B cell (primary cell): Measurements from ENCODE around the gene FREM2. TPM values are rescaled to one million over a fixed set of nuclear protein-coding genes. Genes with fewer than 3 reads are reported as not detected.

Experiments used
- ATAC-seq: fragments of 200-7000 bp; cut with Tn5 transposase; one replicate; pipeline ENCODE4 v1.10.0; 2021; ENCODE audit warnings: low read depth, mild to moderate bottlenecking, moderate number of reproducible peaks, moderate library complexity
- CTCF ChIA-PET: fragments of 350-600 bp; sonication (Branson Sonifier 250); formaldehyde crosslinking; loops from one replicate; lab custom pipeline; 2021; ENCODE audit warnings: antibody characterized with exemption, inconsistent platforms; lab: Charles Lee
- POLR2A ChIA-PET: fragments of 350-600 bp; sonication (Branson Sonifier 250); formaldehyde crosslinking; loops from one replicate; lab custom pipeline; 2021; ENCODE audit warnings: antibody characterized with exemption; lab: Charles Lee
- DNase-seq: peaks from one replicate; pipeline ENCODE4 v3.0.0; 2013
- H2AFZ ChIP-seq: 2 replicates; pipeline ENCODE4 v1.6.1; 2012; ENCODE audit warnings: mild to moderate bottlenecking, low read depth, low read length; ENCODE audit not compliant: insufficient read depth, poor library complexity, severe bottlenecking
- H3K27ac ChIP-seq, 2 donors: 1 replicate in 1 of 2; 2 replicates in 1 of 2; pipeline ENCODE4 v1.5.1; 2012 to 2013; ENCODE audit warnings: low read length in 2 of 2, mild to moderate bottlenecking in 2 of 2, moderate library complexity in 1 of 2
- H3K27me3 ChIP-seq, 4 experiments: fragments of 200-600 bp in 1 of 4; sonication (generic) in 1 of 4; replicated peaks in 1 of 4; 1 replicate in 2 of 4; 2 replicates in 2 of 4; pipeline versions ENCODE4 v1.6.1 to v1.7.0; 2013 to 2016; ENCODE audit warnings: low read length in 3 of 4, mild to moderate bottlenecking in 2 of 4, mixed read lengths in 1 of 4, moderate library complexity in 1 of 4; ENCODE audit not compliant: insufficient read depth in 4 of 4, control insufficient read depth in 3 of 4; ENCODE audit errors: control extremely low read depth in 1 of 4
- H3K36me3 ChIP-seq, 2 experiments: replicated peaks in 1 of 2; 1 replicate in 1 of 2; 2 replicates in 1 of 2; pipeline versions ENCODE4 v1.6.1 to v1.7.1; 2013; ENCODE audit warnings: low read length in 1 of 2; ENCODE audit not compliant: insufficient read depth in 2 of 2, control insufficient read depth in 1 of 2; ENCODE audit errors: control extremely low read depth in 1 of 2, extremely low read depth in 1 of 2
- H3K4me1 ChIP-seq, 2 donors: fragments of 200-600 bp in 1 of 2; sonication (generic) in 1 of 2; 1 replicate in 1 of 2; 2 replicates in 1 of 2; pipeline versions ENCODE4 v1.5.1 to v1.6.1; 2013 to 2017; ENCODE audit warnings: low read length in 2 of 2; ENCODE audit not compliant: control insufficient read depth in 2 of 2, insufficient read depth in 2 of 2
- H3K4me2 ChIP-seq: replicated peaks from 2 replicates; pipeline ENCODE3; 2012; ENCODE audit warnings: mild to moderate bottlenecking, low read depth, low read length; ENCODE audit not compliant: poor library complexity, severe bottlenecking
- H3K4me3 ChIP-seq, 5 experiments: fragments of 200-600 bp in 1 of 5; sonication (generic) in 1 of 5; 1 replicate in 3 of 5; 2 replicates in 2 of 5; pipeline versions ENCODE4 v1.5.1 to v1.7.0; 2011 to 2016; ENCODE audit warnings: low read length in 4 of 5, mild to moderate bottlenecking in 4 of 5, low read depth in 2 of 5, control low read depth in 1 of 5, moderate library complexity in 1 of 5; ENCODE audit not compliant: insufficient read depth in 1 of 5; ENCODE audit errors: control extremely low read depth in 1 of 5, extremely low read depth in 1 of 5
- H3K79me2 ChIP-seq: fragments of 200-600 bp; sonication (generic); one replicate; pipeline ENCODE4 v1.6.0; 2016; ENCODE audit warnings: low read length; ENCODE audit not compliant: control insufficient read depth, insufficient read depth
- H3K9ac ChIP-seq: fragments of 200-600 bp; sonication (generic); 2 replicates; pipeline ENCODE4 v1.6.1; 2017; ENCODE audit warnings: mild to moderate bottlenecking, low read length, moderate library complexity
- H3K9me3 ChIP-seq, 3 donors: one replicate each; pipeline versions ENCODE4 v1.6.1 to v1.7.1; 2013; ENCODE audit warnings: low read length in 2 of 3; ENCODE audit not compliant: control insufficient read depth in 2 of 3, insufficient read depth in 1 of 3; ENCODE audit errors: control extremely low read depth in 1 of 3
- H4K20me1 ChIP-seq: 2 replicates; pipeline ENCODE4 v1.6.0; 2012; ENCODE audit warnings: mild to moderate bottlenecking, low read length; ENCODE audit not compliant: insufficient read depth, control insufficient read depth, poor library complexity, severe bottlenecking
- H3K27ac Mint-ChIP-seq: one replicate; pipeline ENCODE4 v1.8.0; 2021; ENCODE audit warnings: mixed read lengths
- H3K27me3 Mint-ChIP-seq: one replicate; pipeline ENCODE4 v1.8.0; 2021; ENCODE audit warnings: mixed read lengths
- H3K4me1 Mint-ChIP-seq: one replicate; pipeline ENCODE4 v1.8.0; 2021; ENCODE audit warnings: mixed read lengths
- H3K4me3 Mint-ChIP-seq: one replicate; pipeline ENCODE4 v1.8.0; 2021; ENCODE audit warnings: mixed read lengths
- H3K9me3 Mint-ChIP-seq: one replicate; pipeline ENCODE4 v1.8.0; 2022; ENCODE audit warnings: mixed read lengths; ENCODE audit not compliant: insufficient read depth
- EZH2 ChIP-seq: IDR thresholded peaks from 2 replicates; pipeline ENCODE4 v1.6.1; 2012; ENCODE audit warnings: borderline replicate concordance, low read depth, mild to moderate bottlenecking, moderate library complexity, low read length; ENCODE audit not compliant: insufficient read depth, poor library complexity, severe bottlenecking
- WGBS: methylation state at CpG from one replicate; pipeline ENCODE4 v1.1.5; 2013; ENCODE audit warnings: missing lambda C conversion rate; ENCODE audit not compliant: insufficient coverage; 5-methylcytosine and 5-hydroxymethylcytosine counted together
- intact Hi-C: fragments of 100-400 bp; cut with micrococcal nuclease; formaldehyde crosslinking; loops from one replicate; pipeline ENCODE4 v1.10.0; 2022
- polyA plus RNA-seq: library from polyadenylated mRNA; depleted of rRNA; stranded (reverse); fragments of >200 nt; gene quantifications from 2 replicates; pipeline ENCODE4 v1.2.3, GENCODE V29; 2012
- total RNA-seq, 2 donors: library from RNA; stranded (reverse); fragments of 120-200 nt in 1 of 2; gene quantifications; 1 replicate in 1 of 2; 2 replicates in 1 of 2; pipeline versions ENCODE4 v1.2.3 to v1.2.4, GENCODE V29; 2013 to 2022
- TF ChIP-seq, protein P1 (sequence below): fragments of 200-600 bp; IDR thresholded peaks from one replicate; pipeline ENCODE4 v1.8.0; 2022; ENCODE audit warnings: antibody characterized with exemption, mild to moderate bottlenecking

Gene FREM2
- total and polyA plus RNA-seq, 2 donors (not counting 1 experiment from before 2014, with no cell fraction given) = not detected

DNA sequence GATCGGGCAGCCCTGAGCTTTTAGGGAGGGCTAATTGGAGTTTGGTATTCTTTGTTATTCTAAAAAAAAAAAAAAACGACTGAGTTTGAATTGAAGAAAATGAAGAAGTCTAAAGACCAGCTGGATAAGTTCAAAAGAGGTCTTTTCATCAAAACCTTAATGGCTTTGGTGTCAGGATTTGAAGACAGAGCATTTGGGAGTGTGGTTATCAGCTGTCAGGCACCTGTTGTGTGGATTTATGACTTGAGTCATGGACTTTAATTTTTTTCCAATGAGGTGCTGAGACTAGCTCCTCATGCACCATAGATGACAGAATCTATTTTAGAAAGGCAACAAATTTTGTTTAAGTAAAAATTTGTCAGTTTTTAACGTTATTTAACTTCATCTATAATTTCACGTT lies 72.5 kb downstream of the FREM2 start:
- DNase-seq (no peak), ATAC-seq (no peak)
- intact Hi-C loops = no loop called here
- H3K27me3 Mint-ChIP-seq = peaks cover 6% of the 10 kb centered on the region
- Histone ChIP-seq H3K4me1 (no peaks in the 10 kb centered on the region), H3K27me3 (no peaks in the 10 kb centered on the region), H3K4me2 (no peak overlapping the region), H3K79me2 (no peaks in the 10 kb centered on the region), H3K4me3 (no peak overlapping the region), H2AFZ (no peak overlapping the region), H3K27ac (no peak overlapping the region), H3K9ac (no peak overlapping the region), H4K20me1 (no peaks in the 10 kb centered on the region), H3K36me3 (no peaks in the 10 kb centered on the region), H3K9me3 (no peaks in the 10 kb centered on the region)
- CTCF ChIA-PET = no interaction called here
- TF ChIP-seq, protein P1, sequence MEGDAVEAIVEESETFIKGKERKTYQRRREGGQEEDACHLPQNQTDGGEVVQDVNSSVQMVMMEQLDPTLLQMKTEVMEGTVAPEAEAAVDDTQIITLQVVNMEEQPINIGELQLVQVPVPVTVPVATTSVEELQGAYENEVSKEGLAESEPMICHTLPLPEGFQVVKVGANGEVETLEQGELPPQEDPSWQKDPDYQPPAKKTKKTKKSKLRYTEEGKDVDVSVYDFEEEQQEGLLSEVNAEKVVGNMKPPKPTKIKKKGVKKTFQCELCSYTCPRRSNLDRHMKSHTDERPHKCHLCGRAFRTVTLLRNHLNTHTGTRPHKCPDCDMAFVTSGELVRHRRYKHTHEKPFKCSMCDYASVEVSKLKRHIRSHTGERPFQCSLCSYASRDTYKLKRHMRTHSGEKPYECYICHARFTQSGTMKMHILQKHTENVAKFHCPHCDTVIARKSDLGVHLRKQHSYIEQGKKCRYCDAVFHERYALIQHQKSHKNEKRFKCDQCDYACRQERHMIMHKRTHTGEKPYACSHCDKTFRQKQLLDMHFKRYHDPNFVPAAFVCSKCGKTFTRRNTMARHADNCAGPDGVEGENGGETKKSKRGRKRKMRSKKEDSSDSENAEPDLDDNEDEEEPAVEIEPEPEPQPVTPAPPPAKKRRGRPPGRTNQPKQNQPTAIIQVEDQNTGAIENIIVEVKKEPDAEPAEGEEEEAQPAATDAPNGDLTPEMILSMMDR = no peak
- no peak for TF ChIP-seq EZH2
- WGBS = 86% methylated on average over 1 of the region's 4 CpGs
- no peaks in the 10 kb centered on the region for H3K4me1 Mint-ChIP-seq
- no peaks in the 10 kb centered on the region for H3K9me3 Mint-ChIP-seq
- H3K27ac Mint-ChIP-seq = no peak overlapping the region
- POLR2A ChIA-PET = no interaction called here
- no peak overlapping the region for H3K4me3 Mint-ChIP-seq

GRCh38 chr13:38763446-38764381 lies 76.8 kb downstream of the FREM2 start:
- Histone ChIP-seq H3K9ac (no peak overlapping the region), H3K79me2 (no peaks in the 10 kb centered on the region), H3K27ac (no peak overlapping the region), H3K4me2 (no peak overlapping the region), H3K27me3 (no peaks in the 10 kb centered on the region), H3K36me3 (no peaks in the 10 kb centered on the region), H2AFZ (no peak overlapping the region), H3K4me3 (no peak overlapping the region), H3K9me3 (no peaks in the 10 kb centered on the region), H3K4me1 (no peaks in the 10 kb centered on the region), H4K20me1 (no peaks in the 10 kb centered on the region)
- no peaks in the 10 kb centered on the region for H3K9me3 Mint-ChIP-seq
- TF ChIP-seq, protein P1 = no peak
- no peak for TF ChIP-seq EZH2
- no peaks in the 10 kb centered on the region for H3K27me3 Mint-ChIP-seq
- POLR2A ChIA-PET = no interaction called here
- intact Hi-C loops = no loop called here
- WGBS = no CpG with 5 or more reads among the region's 7 CpGs
- DNase-seq (no peak), ATAC-seq (no peak)
- CTCF ChIA-PET = no interaction called here
- no peak overlapping the region for H3K27ac Mint-ChIP-seq
- H3K4me3 Mint-ChIP-seq = no peak overlapping the region
- H3K4me1 Mint-ChIP-seq = no peaks in the 10 kb centered on the region
